ENCODE results near the gene EDDM13.
"Not testable (repeated sequence)": the region's sequence is repeated elsewhere in the genome, so short reads cannot be mapped to it uniquely, and the experiment has no call there.

Gene EDDM13

DNA sequence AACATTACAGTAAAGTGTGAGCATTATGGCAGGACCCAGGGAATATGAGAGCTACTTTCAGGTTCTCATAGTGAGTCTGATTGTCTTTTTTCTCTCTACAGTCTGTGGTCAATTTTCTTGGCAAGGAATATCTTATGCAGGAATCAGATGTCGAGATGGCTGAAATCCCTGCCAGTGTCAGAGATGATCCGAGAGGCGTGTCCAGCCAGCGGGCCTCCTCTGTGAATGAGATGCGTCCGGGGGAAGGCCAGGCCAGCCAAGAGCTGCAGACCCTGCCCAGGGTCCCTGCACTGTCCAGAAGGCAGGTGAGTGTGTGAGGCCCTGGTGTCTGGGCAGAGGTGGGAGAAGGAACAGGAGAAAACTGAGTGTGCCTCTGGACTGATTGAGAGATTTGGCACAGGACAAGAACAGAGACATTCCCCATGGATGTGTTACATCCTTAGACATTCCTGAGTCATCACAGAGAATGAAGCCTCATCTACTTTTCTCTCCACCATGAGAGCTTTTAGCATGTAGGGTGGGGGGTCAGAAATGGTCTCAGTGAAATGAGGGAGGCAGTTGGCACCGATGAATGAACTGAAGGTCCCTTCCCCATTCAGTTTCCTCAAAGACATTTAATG lies 27.3 kb upstream of the EDDM13 start:
- Histone ChIP-seq H3K9ac (ENCODE audit: low read depth, low read length, poor library complexity, severe bottlenecking) (no peak overlapping the region), H3K9me3 (ENCODE audit: insufficient read depth, low read depth, low read length) (no peaks in the 10 kb centered on the region)
- TF ChIP-seq EZH2phosphoT487 (IDR thresholded peaks at IDR 0.05; ENCODE audit: borderline replicate concordance) = no peak
- TF ChIP-seq, protein P1, sequence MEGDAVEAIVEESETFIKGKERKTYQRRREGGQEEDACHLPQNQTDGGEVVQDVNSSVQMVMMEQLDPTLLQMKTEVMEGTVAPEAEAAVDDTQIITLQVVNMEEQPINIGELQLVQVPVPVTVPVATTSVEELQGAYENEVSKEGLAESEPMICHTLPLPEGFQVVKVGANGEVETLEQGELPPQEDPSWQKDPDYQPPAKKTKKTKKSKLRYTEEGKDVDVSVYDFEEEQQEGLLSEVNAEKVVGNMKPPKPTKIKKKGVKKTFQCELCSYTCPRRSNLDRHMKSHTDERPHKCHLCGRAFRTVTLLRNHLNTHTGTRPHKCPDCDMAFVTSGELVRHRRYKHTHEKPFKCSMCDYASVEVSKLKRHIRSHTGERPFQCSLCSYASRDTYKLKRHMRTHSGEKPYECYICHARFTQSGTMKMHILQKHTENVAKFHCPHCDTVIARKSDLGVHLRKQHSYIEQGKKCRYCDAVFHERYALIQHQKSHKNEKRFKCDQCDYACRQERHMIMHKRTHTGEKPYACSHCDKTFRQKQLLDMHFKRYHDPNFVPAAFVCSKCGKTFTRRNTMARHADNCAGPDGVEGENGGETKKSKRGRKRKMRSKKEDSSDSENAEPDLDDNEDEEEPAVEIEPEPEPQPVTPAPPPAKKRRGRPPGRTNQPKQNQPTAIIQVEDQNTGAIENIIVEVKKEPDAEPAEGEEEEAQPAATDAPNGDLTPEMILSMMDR (conservative IDR thresholded peaks at IDR 0.05; ENCODE audit: low read length) = no peak

DNA sequence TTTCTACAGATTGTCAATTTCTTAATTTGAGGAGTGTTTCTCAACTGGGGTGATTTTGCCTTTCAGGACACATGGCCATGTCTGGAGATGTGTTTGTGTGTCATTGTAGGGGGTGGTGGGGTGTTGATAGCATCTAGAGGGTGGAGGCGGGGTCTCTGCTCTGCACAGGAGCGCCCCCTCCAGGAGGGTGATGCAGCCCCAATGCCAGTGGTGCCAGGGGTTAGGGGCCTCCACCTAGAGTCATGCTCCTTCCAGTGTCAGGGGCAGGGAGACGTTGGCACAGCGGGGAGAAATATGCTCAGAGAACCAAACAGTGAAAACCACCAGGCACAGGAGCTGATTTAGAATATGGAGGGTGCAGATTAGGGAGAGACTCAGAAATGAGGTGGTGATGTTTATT lies 26.8 kb upstream of the EDDM13 start:
- not testable (repeated sequence) for H3K27me3 ChIP-seq (ENCODE audit: insufficient read depth, low read length, poor library complexity, severe bottlenecking); H3K4me2 ChIP-seq (ENCODE audit: low read depth, low read length, poor library complexity, severe bottlenecking); H2AFZ ChIP-seq (ENCODE audit: low read length); H3K9me3 ChIP-seq (ENCODE audit: insufficient read depth, low read depth, low read length); H3K9ac ChIP-seq (ENCODE audit: low read depth, low read length, poor library complexity, severe bottlenecking); H3K36me3 ChIP-seq (ENCODE audit: insufficient read depth, low read length); H4K20me1 ChIP-seq (ENCODE audit: insufficient read depth, low read length, poor library complexity, severe bottlenecking); H3K79me2 ChIP-seq (ENCODE audit: insufficient read depth, low read length); H3K4me3 ChIP-seq (ENCODE audit: low read length, poor library complexity, severe bottlenecking); H3K4me1 ChIP-seq (ENCODE audit: insufficient read depth, low read length, poor library complexity, severe bottlenecking); H3K9me2 ChIP-seq (replicated peaks; ENCODE audit: low read depth, low read length); H3F3A ChIP-seq (ENCODE audit: low read depth)
- TF ChIP-seq, protein P1 (conservative IDR thresholded peaks at IDR 0.05; ENCODE audit: low read length) = peak; percentile 30; the same call in 1 of the 2 replicates

More for the DNA sequence above, 27.3 kb upstream of the EDDM13 start:
- Histone ChIP-seq H3K27me3 (ENCODE audit: insufficient read depth, low read length, poor library complexity, severe bottlenecking) (no peaks in the 10 kb centered on the region), H2AFZ (ENCODE audit: low read length) (no peak overlapping the region), H3K9me2 (replicated peaks; ENCODE audit: low read depth, low read length) (no peaks in the 10 kb centered on the region), H3K79me2 (ENCODE audit: insufficient read depth, low read length) (no peaks in the 10 kb centered on the region), H4K20me1 (ENCODE audit: insufficient read depth, low read length, poor library complexity, severe bottlenecking) (no peaks in the 10 kb centered on the region), H3F3A (ENCODE audit: low read depth) (no peaks in the 10 kb centered on the region), H3K4me2 (ENCODE audit: low read depth, low read length, poor library complexity, severe bottlenecking) (no peak overlapping the region), H3K4me3 (ENCODE audit: low read length, poor library complexity, severe bottlenecking) (no peak overlapping the region), H3K36me3 (ENCODE audit: insufficient read depth, low read length) (no peaks in the 10 kb centered on the region), H3K4me1 (ENCODE audit: insufficient read depth, low read length, poor library complexity, severe bottlenecking) (no peaks in the 10 kb centered on the region)

DNA sequence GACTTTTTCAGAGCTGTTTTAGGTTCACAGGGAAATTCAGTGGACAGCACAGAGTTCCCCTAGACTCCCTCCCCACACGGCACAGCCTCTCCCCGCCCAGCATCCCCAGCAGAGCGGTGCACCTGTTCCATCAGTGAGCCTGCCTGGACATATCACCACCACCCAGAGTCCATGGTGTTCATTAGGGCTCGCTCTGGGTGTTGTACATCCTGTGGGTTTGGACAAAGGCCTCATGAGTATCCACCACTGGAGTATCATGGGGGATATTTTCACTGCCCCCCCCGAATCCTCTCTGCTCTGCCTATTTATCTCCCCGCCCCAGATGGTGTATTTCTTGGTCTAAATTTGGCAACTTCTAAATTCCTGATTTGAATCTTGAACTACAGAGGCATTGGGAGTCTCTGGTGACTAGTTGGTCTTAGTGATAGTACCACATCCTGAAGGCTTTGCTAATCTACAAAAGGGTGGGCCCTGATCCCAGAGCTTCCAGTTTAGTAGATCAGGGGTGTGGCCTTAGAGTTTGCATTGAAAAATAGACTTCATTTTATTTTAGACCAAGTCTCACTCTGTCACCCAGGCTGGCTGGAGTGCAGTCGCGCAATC lies 23.7 kb upstream of the EDDM13 start:
- not testable (repeated sequence) for H2AFZ ChIP-seq (ENCODE audit: low read length); H3K4me3 ChIP-seq (ENCODE audit: low read length, poor library complexity, severe bottlenecking); H3K4me1 ChIP-seq (ENCODE audit: insufficient read depth, low read length, poor library complexity, severe bottlenecking); H3K27me3 ChIP-seq (ENCODE audit: insufficient read depth, low read length, poor library complexity, severe bottlenecking); H3K36me3 ChIP-seq (ENCODE audit: insufficient read depth, low read length); H3K9me3 ChIP-seq (ENCODE audit: insufficient read depth, low read depth, low read length); H3K4me2 ChIP-seq (ENCODE audit: low read depth, low read length, poor library complexity, severe bottlenecking); H3K9me2 ChIP-seq (replicated peaks; ENCODE audit: low read depth, low read length); H3K79me2 ChIP-seq (ENCODE audit: insufficient read depth, low read length); H4K20me1 ChIP-seq (ENCODE audit: insufficient read depth, low read length, poor library complexity, severe bottlenecking); H3K9ac ChIP-seq (ENCODE audit: low read depth, low read length, poor library complexity, severe bottlenecking); H3F3A ChIP-seq (ENCODE audit: low read depth)
